GM12865 (cell line): ENCODE measurements around the gene ADGRG2.

Source experiments
- DNase-seq: peaks from one replicate; pipeline ENCODE4 v3.0.0; 2010; ENCODE audit warnings: low read depth
- H3K4me3 ChIP-seq: 2 replicates; pipeline ENCODE4 v1.5.1; 2011; ENCODE audit warnings: mild to moderate bottlenecking, low read depth, low read length, control low read depth
- TF ChIP-seq, protein P1 (sequence below): IDR thresholded peaks from 2 replicates; pipeline ENCODE4 v1.5.1; 2011; ENCODE audit warnings: low read length, control low read depth, low read depth, inconsistent platforms; ENCODE audit not compliant: insufficient read depth; ENCODE audit errors: missing control alignments

Gene ADGRG2

GRCh38 chrX:19133231-19133630 lies 11.0 kb upstream of the ADGRG2 start:
- TF ChIP-seq, protein P1, sequence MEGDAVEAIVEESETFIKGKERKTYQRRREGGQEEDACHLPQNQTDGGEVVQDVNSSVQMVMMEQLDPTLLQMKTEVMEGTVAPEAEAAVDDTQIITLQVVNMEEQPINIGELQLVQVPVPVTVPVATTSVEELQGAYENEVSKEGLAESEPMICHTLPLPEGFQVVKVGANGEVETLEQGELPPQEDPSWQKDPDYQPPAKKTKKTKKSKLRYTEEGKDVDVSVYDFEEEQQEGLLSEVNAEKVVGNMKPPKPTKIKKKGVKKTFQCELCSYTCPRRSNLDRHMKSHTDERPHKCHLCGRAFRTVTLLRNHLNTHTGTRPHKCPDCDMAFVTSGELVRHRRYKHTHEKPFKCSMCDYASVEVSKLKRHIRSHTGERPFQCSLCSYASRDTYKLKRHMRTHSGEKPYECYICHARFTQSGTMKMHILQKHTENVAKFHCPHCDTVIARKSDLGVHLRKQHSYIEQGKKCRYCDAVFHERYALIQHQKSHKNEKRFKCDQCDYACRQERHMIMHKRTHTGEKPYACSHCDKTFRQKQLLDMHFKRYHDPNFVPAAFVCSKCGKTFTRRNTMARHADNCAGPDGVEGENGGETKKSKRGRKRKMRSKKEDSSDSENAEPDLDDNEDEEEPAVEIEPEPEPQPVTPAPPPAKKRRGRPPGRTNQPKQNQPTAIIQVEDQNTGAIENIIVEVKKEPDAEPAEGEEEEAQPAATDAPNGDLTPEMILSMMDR = no peak
- no peak for DNase-seq
- H3K4me3 ChIP-seq = no peak overlapping the region

DNA sequence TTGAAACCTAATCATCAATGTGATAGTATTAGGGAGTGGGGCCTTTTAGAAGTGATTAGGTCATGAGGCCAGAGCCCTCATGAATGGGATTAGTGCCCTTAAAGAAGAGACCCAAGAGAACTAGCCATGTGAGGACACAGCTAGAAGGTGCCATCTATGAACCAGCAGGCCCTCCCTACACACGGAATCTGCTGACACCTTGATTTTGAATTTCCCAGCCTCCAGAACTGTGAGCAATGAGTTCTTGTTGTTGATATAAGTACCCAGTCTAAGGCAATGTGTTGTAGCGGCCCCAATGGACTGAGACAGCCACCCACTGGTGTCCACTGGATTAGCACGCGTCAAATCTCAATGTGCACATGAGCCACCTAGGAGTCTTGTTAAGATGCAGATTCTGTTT lies 8.4 kb upstream of the ADGRG2 start:
- no peak overlapping the region for H3K4me3 ChIP-seq
- DNase-seq = no peak
- TF ChIP-seq, protein P1 = no peak

DNA sequence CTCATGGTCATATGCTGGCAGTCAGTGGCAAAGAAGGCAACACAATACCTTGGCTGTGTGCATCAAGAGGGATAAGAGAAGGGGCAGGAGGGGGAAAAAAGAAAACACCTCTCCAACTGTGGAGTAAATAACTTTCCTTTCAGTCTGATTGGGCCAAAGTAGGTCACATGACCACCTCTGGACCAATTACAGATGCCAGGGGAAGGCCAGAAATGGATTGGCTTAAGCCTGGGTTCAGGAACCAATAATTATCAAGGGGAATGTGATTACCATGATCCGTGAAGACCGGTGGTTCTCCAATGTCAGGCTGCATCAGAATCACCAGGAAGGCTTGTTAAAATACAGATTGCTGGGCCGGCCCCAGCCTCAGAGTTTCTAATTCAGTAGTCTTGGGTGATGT lies 7.4 kb upstream of the ADGRG2 start:
- no peak overlapping the region for H3K4me3 ChIP-seq
- no peak for DNase-seq
- TF ChIP-seq, protein P1 = no peak

DNA sequence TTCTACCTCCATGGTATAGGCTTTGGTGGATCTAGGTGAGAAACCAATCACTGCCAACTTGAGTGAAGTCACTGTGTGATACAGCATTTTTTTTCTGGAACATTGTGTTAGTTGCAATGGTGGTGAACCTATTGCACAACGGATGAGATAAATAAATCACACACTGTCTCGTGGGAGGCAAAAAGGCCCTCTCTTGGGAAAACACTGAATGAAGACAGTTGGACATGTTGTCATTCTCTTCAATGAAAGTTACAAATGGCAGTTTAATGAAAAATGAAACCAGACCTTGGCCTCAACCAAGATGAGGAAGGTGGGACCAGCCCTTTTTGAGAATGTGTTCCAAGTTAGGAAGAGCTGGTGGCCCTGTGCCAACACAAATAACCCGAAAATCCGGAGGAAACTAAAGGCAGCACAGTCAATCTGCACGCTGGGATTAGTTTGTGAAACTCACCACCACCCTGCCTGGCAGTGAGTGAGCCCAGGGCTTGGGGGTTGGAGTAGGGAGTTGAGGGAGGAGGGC lies 5.4 kb upstream of the ADGRG2 start:
- no peak for DNase-seq
- TF ChIP-seq, protein P1 = no peak
- H3K4me3 ChIP-seq = no peak overlapping the region

DNA sequence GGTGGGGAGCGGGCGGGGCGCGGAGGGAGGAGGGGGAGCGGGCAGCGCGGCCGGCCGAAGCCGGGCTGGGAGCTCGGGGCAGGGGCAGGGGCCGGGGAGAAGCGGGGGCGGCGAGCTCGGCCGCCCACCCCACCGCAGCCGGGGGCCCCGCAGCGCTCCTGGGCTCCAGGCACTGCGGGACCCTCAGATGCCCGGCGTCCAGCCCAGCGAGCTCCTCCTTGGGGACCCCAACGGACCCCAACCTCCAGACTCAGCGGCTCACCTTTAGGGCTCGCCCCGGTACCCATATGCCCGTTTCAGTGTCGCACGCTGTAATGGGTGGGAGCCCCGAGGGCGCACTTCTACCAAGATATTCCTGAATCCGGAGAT lies 357 bp upstream of the ADGRG2 start:
- no peak for DNase-seq

DNA sequence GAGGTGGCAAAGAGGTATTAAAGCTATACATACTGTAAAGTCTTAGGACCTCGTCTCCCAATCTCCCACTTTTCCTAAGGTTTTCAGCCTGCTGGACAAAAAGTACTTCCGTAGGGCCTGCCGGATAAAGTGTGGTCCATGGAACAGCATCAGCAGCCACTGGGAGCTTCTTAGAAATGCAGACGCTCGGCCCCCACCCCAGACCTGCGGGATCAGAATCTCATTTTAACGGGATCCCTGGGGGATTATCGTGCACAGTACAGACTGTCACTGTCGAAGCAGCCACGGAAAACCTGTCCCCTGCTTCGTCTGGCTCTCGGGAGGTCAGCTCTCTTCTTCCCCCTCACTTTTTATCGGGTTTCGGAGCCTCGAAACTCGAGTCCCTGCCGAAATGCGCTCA lies 802 bp downstream of the ADGRG2 start:
- TF ChIP-seq, protein P1 = no peak
- no peak for DNase-seq
- H3K4me3 ChIP-seq = no peak overlapping the region

More for the DNA sequence above, 357 bp upstream of the ADGRG2 start:
- TF ChIP-seq, protein P1 = no peak
- H3K4me3 ChIP-seq = no peak overlapping the region

DNA sequence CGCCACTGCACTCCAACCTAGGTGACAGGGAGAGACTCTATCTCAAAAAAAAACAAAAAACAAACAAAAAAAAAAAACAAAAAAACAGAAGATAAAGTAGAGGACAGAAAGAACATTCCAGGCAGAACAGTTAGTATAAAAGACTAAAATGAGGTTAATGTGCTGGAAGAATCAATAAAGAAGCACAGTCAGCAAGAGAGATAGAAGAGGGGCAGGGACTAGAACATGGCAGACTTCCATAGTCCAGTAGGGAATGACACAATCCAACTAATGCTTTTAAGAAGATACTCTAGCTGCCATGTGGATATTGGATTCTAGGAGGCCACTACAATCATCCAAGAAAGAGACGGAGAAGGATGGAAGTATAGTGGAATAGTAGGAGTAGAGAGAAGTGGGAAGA lies 11.6 kb downstream of the ADGRG2 start:
- no peak overlapping the region for H3K4me3 ChIP-seq
- TF ChIP-seq, protein P1 = no peak
- no peak for DNase-seq
